Vagina (tissue), 2 donors: ENCODE results near the gene ZNF579.

Experiments used
- CTCF ChIP-seq, 3 experiments: fragments of 450-650 bp in 2 of 3; fragments of 200-600 bp in 1 of 3; sonication (generic) in 1 of 3; IDR thresholded peaks; one replicate each; pipeline ENCODE4 v1.5.1; 2017 to 2019; ENCODE audit warnings: antibody characterized with exemption in 3 of 3, mild to moderate bottlenecking in 2 of 3, moderate library complexity in 2 of 3
- POLR2AphosphoS5 ChIP-seq, 2 donors: sonication (generic); formaldehyde crosslinking; IDR thresholded peaks; one replicate each; pipeline ENCODE4 v1.9.0; 2017; ENCODE audit warnings: antibody characterized with exemption in 2 of 2, mild to moderate bottlenecking in 2 of 2, low read depth in 1 of 2; ENCODE audit not compliant: insufficient read depth in 1 of 2

- TF ChIP-seq CTCF (IDR thresholded peaks at IDR 0.05) (no peak), POLR2AphosphoS5 (IDR thresholded peaks at IDR 0.05; ENCODE audit: insufficient read depth in 1 of 2, low read depth in 1 of 2) (no peak)
Observed at GRCh38 chr19:55567708-55568328, 12.8 kb downstream of the ZNF579 start.
